HepG2 (cell line): Measurements from ENCODE around the gene CBY1. TPM values are rescaled to one million over a fixed set of nuclear protein-coding genes. Genes with fewer than 3 reads are reported as not detected.

Experiments used
- DNMT1 ChIP-seq: sonication (generic); formaldehyde crosslinking; IDR thresholded peaks from 2 replicates; pipeline ENCODE4 v1.5.1; 2020; ENCODE audit warnings: mild to moderate bottlenecking, missing genetic modification reagents
- KDM4B ChIP-seq: sonication (generic); formaldehyde crosslinking; IDR thresholded peaks from 2 replicates; pipeline ENCODE4 v1.4.0; 2020; ENCODE audit warnings: missing genetic modification reagents
- KLF12 ChIP-seq: sonication (generic); formaldehyde crosslinking; IDR thresholded peaks from 2 replicates; pipeline ENCODE4 v1.4.0; 2020; ENCODE audit warnings: missing genetic modification reagents, borderline replicate concordance
- RFXANK ChIP-seq: IDR thresholded peaks from 2 replicates; pipeline ENCODE4 v1.6.1; 2016
- SMAD1 ChIP-seq: sonication (generic); formaldehyde crosslinking; IDR thresholded peaks from 2 replicates; pipeline ENCODE4 v1.4.0; 2020; ENCODE audit warnings: missing genetic modification reagents, low read depth, mild to moderate bottlenecking, borderline replicate concordance
- ZBTB14 ChIP-seq: sonication (generic); formaldehyde crosslinking; IDR thresholded peaks from 2 replicates; pipeline ENCODE4 v1.4.0; 2020; ENCODE audit warnings: missing genetic modification reagents
- ZBTB7B ChIP-seq: sonication (generic); formaldehyde crosslinking; IDR thresholded peaks from 2 replicates; pipeline ENCODE4 v1.4.0; 2020; ENCODE audit warnings: missing genetic modification reagents
- ZNF451 ChIP-seq: sonication (generic); formaldehyde crosslinking; IDR thresholded peaks from 2 replicates; pipeline ENCODE4 v1.5.0; 2020; ENCODE audit warnings: mild to moderate bottlenecking, missing genetic modification reagents
- ZNF501 ChIP-seq: sonication (generic); formaldehyde crosslinking; IDR thresholded peaks from 2 replicates; pipeline ENCODE4 v1.5.1; 2020; ENCODE audit warnings: mild to moderate bottlenecking, moderate library complexity, missing genetic modification reagents
- ZNF776 ChIP-seq: sonication (generic); formaldehyde crosslinking; IDR thresholded peaks from 2 replicates; pipeline ENCODE4 v1.4.0; 2020; ENCODE audit warnings: mild to moderate bottlenecking, missing genetic modification reagents
- ZNF879 ChIP-seq: sonication (generic); formaldehyde crosslinking; IDR thresholded peaks from 2 replicates; pipeline ENCODE4 v1.8.1; 2023; ENCODE audit warnings: missing genetic modification reagents
- ZSCAN31 ChIP-seq: sonication (generic); formaldehyde crosslinking; IDR thresholded peaks from 2 replicates; pipeline ENCODE4 v1.5.0; 2020; ENCODE audit warnings: low read depth, mild to moderate bottlenecking, missing genetic modification reagents
- polyA plus RNA-seq, 8 experiments: library from polyadenylated mRNA; depleted of rRNA in 3 of 8; stranded (reverse) in 7 of 8; unstranded in 1 of 8; fragments of >200 nt; fragmentation: Illumina TruSeq in 4 of 8; extraction: Trizol in 4 of 8; gene quantifications; 2 replicates each; pipeline versions ENCODE4 v1.2.1 to v1.2.3, GENCODE V29; 2011 to 2016; ENCODE audit warnings: low read depth in 4 of 8, missing spikeins in 1 of 8, mixed read lengths in 1 of 8; ENCODE audit not compliant: insufficient read depth in 1 of 8
- total RNA-seq, 5 experiments: library from RNA; depleted of rRNA; stranded (reverse); fragments of >200 nt; fragmentation: Illumina TruSeq; extraction: Trizol; gene quantifications; 2 replicates each; pipeline ENCODE4 v1.2.3, GENCODE V29; 2016; ENCODE audit warnings: low read depth in 1 of 5
- TF ChIP-seq, protein P1 (sequence below): IDR thresholded peaks from 2 replicates; pipeline ENCODE4 v1.4.0; 2020; ENCODE audit warnings: mild to moderate bottlenecking, missing genetic modification reagents
- TF ChIP-seq, protein P2 (sequence below): sonication (generic); formaldehyde crosslinking; IDR thresholded peaks from 2 replicates; pipeline ENCODE4 v1.4.0; 2020; ENCODE audit warnings: missing genetic modification reagents, mild to moderate bottlenecking, borderline replicate concordance
- TF ChIP-seq, protein P3 (sequence below): sonication (generic); formaldehyde crosslinking; conservative IDR thresholded peaks from 2 replicates; pipeline ENCODE4 v1.8.0; 2022; ENCODE audit warnings: mild to moderate bottlenecking, moderate library complexity, missing genetic modification reagents
- TF ChIP-seq, protein P4 (sequence below): sonication (generic); formaldehyde crosslinking; IDR thresholded peaks from 2 replicates; pipeline ENCODE4 v1.5.0; 2020; ENCODE audit warnings: mild to moderate bottlenecking, missing genetic modification reagents

CBY1 gene
- total and polyA plus RNA-seq, 2 of the 13 experiments (the other 11 are each of a cell fraction or from before 2014, with no cell fraction given), result 19.7 to 20.3 TPM

DNA sequence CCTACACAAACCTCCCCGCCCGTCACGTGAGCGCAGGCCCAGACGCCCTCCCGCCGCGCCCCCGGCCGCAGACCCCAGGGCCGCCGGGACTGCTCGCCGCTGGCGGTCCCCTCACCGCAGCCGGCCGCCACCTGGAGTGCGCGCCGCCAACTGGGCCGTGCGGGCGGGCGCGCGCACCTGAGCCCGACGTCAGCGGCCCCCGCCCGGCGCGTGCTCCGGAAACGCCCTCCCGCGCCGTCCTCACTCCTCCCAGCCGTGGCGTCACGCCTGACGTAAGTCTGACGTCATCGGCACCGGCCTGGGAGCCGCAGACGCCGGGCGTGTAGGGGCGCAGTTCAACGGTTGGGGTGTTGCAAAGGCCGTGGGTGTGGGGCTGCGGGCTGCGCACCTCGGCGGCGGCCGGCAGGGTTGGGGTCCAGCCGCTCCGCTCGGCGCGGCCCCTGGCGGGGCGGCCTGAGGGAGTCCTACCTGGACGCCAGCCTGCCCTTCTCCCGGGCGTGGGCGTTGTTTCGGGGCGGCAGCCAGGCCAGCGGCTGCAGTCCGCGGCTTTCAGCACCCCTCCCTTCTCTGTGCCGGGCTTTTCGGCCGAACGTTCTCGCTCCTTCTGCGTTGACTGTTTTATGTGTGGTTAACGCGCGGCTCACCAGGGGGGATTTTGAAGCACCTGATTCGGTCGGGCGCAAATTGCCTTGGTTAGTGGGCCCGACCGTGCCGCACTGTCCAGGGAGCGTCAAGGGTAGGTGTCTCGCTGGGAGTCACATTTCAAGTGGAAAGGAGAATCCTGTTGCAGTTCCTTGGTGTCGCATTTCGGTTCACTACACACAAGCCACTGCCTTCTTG lies 44.6 kb downstream of the CBY1 start, which contains the start of gene JOSD1 (continued):
- TF ChIP-seq ZBTB14 (CRISPR knock-in tag), result peak; percentile 94
- TF ChIP-seq ZNF501 (CRISPR knock-in tag), result peak; percentile 64
- TF ChIP-seq, protein P1, sequence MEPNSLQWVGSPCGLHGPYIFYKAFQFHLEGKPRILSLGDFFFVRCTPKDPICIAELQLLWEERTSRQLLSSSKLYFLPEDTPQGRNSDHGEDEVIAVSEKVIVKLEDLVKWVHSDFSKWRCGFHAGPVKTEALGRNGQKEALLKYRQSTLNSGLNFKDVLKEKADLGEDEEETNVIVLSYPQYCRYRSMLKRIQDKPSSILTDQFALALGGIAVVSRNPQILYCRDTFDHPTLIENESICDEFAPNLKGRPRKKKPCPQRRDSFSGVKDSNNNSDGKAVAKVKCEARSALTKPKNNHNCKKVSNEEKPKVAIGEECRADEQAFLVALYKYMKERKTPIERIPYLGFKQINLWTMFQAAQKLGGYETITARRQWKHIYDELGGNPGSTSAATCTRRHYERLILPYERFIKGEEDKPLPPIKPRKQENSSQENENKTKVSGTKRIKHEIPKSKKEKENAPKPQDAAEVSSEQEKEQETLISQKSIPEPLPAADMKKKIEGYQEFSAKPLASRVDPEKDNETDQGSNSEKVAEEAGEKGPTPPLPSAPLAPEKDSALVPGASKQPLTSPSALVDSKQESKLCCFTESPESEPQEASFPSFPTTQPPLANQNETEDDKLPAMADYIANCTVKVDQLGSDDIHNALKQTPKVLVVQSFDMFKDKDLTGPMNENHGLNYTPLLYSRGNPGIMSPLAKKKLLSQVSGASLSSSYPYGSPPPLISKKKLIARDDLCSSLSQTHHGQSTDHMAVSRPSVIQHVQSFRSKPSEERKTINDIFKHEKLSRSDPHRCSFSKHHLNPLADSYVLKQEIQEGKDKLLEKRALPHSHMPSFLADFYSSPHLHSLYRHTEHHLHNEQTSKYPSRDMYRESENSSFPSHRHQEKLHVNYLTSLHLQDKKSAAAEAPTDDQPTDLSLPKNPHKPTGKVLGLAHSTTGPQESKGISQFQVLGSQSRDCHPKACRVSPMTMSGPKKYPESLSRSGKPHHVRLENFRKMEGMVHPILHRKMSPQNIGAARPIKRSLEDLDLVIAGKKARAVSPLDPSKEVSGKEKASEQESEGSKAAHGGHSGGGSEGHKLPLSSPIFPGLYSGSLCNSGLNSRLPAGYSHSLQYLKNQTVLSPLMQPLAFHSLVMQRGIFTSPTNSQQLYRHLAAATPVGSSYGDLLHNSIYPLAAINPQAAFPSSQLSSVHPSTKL (CRISPR knock-in tag), result peak; percentile 53; the same call in 1 of the 2 replicates
- TF ChIP-seq ZSCAN31 (CRISPR knock-in tag), result peak; percentile 84; the same call in 1 of the 2 replicates
- TF ChIP-seq, protein P2, sequence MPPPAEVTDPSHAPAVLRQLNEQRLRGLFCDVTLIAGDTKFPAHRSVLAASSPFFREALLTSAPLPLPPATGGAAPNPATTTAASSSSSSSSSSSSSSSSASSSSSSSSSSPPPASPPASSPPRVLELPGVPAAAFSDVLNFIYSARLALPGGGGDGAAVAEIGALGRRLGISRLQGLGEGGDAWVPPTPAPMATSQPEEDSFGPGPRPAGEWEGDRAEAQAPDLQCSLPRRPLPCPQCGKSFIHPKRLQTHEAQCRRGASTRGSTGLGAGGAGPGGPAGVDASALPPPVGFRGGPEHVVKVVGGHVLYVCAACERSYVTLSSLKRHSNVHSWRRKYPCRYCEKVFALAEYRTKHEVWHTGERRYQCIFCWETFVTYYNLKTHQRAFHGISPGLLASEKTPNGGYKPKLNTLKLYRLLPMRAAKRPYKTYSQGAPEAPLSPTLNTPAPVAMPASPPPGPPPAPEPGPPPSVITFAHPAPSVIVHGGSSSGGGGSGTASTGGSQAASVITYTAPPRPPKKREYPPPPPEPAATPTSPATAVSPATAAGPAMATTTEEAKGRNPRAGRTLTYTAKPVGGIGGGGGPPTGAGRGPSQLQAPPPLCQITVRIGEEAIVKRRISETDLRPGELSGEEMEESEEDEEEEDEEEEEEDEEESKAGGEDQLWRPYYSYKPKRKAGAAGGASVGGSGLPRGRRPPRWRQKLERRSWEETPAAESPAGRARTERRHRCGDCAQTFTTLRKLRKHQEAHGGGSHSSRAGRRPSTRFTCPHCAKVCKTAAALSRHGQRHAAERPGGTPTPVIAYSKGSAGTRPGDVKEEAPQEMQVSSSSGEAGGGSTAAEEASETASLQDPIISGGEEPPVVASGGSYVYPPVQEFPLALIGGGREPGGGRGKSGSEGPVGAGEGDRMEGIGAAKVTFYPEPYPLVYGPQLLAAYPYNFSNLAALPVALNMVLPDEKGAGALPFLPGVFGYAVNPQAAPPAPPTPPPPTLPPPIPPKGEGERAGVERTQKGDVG (CRISPR knock-in tag), result no peak; the same call in 1 of the 2 replicates
- no peak for TF ChIP-seq ZNF879
- TF ChIP-seq ZBTB7B (CRISPR knock-in tag), result no peak
- TF ChIP-seq RFXANK (CRISPR knock-in tag), result peak; percentile 81; the same call in 1 of the 2 replicates
- TF ChIP-seq SMAD1, result no peak
- TF ChIP-seq, protein P3, sequence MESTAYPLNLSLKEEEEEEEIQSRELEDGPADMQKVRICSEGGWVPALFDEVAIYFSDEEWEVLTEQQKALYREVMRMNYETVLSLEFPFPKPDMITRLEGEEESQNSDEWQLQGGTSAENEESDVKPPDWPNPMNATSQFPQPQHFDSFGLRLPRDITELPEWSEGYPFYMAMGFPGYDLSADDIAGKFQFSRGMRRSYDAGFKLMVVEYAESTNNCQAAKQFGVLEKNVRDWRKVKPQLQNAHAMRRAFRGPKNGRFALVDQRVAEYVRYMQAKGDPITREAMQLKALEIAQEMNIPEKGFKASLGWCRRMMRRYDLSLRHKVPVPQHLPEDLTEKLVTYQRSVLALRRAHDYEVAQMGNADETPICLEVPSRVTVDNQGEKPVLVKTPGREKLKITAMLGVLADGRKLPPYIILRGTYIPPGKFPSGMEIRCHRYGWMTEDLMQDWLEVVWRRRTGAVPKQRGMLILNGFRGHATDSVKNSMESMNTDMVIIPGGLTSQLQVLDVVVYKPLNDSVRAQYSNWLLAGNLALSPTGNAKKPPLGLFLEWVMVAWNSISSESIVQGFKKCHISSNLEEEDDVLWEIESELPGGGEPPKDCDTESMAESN, result peak; percentile 83
- no peak for TF ChIP-seq DNMT1
- TF ChIP-seq, protein P4, sequence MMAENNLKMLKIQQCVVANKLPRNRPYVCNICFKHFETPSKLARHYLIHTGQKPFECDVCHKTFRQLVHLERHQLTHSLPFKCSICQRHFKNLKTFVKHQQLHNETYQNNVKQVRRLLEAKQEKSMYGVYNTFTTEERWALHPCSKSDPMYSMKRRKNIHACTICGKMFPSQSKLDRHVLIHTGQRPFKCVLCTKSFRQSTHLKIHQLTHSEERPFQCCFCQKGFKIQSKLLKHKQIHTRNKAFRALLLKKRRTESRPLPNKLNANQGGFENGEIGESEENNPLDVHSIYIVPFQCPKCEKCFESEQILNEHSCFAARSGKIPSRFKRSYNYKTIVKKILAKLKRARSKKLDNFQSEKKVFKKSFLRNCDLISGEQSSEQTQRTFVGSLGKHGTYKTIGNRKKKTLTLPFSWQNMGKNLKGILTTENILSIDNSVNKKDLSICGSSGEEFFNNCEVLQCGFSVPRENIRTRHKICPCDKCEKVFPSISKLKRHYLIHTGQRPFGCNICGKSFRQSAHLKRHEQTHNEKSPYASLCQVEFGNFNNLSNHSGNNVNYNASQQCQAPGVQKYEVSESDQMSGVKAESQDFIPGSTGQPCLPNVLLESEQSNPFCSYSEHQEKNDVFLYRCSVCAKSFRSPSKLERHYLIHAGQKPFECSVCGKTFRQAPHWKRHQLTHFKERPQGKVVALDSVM (CRISPR knock-in tag), result no peak
- TF ChIP-seq KDM4B (CRISPR knock-in tag), result no peak
- TF ChIP-seq ZNF451, result no peak; the same call in 1 of the 2 replicates
- peak; percentile 92; the same call in 1 of the 2 replicates for TF ChIP-seq KLF12 (CRISPR knock-in tag)
- TF ChIP-seq ZNF776 (CRISPR knock-in tag), result peak; percentile 80; the same call in 1 of the 2 replicates
